Activated CD4-positive, alpha-beta T cell treated with anti-CD3 and anti-CD28 coated beads, Interleukin-10, Interleukin-2, amounts not matched to agents 100 ng/mL and 50 ng/mL, durations not matched to agents 16 hours and 8 hours (primary cell): Measurements from ENCODE around the gene C3orf18.

Source experiments
- DNase-seq: peaks from one replicate; pipeline ENCODE4 v3.0.0-alpha.2; 2020

Gene C3orf18

DNA sequence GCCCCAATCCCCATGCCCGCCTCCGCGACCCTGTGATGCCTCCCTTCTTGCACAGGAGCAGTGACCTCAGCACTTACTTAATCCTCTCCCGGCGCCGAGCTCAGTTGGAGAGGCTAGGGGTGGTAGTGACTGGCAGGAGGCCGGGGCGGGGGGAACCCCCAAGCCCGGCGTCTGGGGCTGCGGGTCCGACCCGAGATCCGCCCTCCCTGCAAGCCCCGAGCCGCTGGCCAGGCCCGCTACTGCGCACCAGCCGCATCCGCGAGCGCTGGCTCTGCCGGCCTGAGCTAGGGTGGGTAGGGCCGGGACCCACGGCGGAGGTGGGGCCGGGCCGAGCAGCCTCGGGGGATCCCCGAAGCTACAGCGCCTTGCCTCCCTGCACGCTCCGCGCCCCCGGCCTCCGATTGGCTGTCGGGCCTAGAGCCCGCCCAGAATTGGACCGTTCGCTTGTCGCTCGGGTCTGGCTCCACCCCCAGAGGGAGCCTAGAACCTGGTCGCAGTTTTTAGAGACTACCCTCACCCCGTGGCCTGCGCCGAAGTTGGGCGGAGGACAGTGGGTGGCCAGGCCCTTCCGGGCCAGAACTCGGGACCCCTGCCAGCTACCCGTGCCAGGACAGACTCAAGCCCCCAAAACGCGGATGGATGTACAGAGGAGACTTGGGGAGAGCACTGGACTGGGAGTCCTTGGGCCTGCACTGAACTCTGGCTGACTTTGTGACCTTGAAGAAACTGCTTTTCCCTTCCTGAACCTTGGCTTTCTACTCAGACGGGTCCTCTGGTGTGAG is at the start of gene C3orf18:
Gene C3orf18 (minus strand): TSS at position 362 of the 782 bp plus-strand sequence. CDS start 2,048 bp downstream, outside the sequence.
- DNase-seq = peak; percentile 98

DNA sequence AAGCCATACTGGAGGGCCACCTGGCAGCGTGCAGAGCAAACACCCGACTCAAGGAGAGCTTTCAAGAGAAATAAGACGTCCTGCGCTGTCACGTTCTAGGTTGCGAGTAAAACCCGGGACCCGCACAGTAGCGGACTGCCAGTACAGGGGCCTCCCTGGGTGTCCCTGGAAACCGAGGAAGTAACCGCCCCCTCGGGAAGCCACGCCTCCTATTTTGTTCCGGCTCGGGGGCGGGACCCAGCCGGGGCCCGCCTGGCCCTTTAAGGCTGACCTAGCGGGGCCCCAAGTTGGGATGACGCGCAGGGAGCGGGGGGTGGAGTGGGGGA is 49.2 kb upstream of the C3orf18 start:
- peak; percentile 97 for DNase-seq

DNA sequence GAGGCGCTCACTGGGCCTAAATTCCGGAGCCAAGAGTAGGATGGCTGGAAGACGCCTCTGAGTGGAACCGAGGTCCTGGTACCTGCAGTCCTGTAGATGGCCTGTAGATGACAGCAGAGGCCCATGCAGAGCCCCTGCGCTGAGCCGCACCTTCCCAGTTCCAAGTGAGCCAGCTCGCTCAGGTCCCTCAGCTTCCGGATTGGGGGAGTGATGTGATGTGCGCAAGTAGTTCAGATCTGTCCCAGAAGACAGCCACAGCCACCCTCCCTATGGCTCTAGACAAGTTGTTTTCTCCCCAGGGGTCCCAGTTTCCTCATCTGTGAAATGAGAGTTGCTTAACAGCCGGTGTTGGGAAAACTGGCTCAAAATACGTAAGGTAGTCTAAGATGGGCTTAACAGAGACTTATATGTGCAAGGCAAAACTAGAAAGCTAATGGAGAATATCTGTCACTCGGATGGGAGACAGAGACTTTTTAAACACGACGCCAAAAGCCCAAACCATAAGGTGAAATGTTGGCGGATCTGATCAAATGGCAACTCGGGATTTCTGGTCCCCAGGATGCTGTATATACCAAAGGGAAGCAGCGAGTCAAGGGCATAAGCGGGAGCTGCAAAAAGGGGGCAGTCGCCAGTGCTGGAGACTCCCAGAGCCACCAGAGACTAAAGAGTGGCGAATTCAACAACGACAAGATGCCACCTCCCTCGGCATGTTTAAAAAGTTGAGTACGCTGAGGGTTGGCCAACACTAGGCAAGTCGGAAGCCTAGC is 48.6 kb upstream of the C3orf18 start:
- peak; percentile 92 for DNase-seq

DNA sequence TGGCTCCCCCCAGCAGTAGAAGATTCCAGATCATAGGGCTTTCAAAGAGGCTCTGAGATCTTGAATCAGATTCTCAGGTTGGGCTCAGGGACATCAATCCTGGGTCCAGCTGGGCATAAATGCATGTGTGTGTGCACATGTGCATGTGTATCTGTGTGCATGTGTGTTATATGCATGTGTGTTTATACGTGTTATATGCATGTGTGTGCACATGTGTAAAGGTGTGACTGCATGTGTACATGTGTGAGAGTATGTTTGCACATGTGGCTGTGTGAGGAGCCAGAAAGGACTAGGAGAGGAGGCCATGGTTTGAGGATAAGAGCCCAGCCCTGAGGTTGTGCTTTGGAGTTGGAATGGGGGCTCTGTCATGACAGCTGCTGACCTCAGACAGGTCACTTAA is 47.6 kb upstream of the C3orf18 start:
- no peak for DNase-seq

DNA sequence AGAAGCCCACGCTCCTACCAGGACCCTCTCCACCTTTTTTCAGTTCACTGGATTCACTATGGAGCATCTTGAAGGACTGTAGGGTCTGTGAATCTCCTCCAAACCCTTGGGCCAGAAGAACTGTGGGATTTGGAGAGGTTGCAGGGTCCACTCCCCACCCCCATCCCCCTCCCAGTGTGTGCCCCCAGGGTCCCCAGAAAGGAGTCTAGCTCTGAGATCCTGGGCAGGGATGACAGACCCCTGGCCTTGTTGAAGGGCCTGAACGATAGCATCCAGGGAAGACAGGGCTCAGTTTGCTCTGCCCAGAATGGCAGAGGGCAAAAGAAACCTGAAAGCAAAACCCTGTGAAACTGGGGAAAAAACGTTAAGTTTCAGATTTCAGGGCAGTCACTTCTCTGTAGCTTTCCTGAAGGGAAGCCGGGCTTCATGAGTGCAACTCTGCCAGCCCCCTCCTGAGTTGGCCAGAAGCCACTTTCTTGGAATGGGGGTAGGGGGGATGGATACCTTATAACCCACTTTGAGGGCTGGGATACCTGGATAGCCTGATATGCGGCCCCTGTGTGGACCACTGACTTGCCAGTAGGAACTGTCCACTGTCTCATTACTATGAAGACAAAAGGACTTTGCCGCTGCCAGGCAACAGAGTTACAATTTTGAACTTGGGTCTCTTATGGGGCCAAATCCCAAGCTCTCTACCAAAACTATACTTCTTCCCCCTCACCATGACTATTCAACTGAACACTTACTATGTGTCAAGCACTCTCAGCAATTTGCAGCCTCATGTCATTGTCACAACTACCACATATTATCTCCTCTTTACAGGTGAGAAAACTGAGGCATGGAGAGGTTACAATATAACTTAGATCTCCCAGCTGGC is 45.7 kb upstream of the C3orf18 start:
- DNase-seq = no peak

DNA sequence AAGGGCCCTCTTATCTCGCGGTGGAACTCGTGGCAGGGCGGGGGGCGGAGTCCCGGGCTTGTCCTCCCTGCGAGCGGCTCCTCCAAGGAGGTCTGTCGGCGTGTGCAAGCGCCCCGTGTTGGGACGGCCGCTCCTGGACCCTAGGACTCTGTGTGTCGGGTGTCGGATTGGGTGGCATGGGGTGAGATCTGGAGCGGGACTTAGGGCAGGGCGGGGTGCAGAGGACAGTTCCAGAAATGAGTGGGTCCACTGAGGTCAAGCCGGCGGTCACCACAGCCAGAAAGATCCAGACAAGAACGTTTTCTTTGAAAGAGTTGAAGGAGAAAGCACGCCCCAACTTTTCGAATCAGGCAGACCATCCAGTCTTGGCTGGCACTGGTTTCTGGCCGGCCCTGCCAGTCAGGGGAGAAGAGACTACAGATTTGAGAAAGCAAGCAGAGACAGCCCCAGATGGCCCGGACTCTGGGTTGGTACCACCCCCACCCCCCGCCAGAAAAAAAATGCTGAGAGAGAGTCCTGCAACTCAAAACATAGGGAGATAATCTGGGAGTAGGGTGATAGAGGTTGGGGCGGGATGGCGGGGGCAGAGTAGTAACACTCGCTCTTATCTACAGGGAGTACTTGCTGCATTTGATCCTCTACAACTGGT is 44.8 kb upstream of the C3orf18 start:
- DNase-seq = no peak

DNA sequence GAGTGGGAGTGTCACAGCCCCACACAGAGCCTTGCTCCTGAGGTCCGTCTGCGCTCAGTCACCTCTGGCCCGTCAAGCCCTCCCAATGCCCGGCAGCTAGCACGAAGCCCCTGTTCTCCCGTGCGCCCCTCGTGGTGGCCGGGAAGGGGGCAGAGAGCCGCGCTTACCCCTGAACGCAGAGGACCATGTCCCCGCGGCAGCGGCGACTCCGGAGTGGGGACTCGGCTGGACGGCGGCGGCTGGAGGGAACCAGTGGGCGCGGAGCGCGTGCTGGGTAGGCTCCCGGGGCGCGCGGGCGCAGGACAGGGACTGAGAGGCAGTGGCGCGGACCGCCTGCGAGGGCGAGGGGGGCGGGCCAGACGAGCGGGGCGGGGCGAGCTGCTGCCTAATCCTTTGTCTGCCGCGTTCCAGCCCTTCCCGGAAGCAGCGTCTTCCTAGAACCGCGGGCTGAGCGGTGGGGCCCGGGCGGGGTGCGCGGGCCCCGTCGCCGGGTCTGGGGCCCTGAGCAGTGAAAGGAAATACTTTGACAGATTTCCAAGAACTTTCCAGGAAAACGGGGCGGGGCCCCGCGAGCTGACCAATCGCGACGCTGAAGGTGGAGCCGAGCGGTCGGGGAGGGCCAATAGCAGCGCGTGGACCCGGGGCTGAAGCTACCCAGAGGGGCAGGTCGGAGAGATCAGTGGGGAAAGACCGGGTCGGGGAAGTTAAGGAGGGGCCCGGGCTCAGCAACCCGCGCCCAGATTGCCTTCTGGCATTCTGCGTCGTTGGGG is 44.1 kb upstream of the C3orf18 start, which contains the start of gene CISH:
Gene CISH (minus strand): TSS at position 311 of the 770 bp plus-strand sequence. CDS start 124 bp downstream, at position 187.
- peak; percentile 99 for DNase-seq

DNA sequence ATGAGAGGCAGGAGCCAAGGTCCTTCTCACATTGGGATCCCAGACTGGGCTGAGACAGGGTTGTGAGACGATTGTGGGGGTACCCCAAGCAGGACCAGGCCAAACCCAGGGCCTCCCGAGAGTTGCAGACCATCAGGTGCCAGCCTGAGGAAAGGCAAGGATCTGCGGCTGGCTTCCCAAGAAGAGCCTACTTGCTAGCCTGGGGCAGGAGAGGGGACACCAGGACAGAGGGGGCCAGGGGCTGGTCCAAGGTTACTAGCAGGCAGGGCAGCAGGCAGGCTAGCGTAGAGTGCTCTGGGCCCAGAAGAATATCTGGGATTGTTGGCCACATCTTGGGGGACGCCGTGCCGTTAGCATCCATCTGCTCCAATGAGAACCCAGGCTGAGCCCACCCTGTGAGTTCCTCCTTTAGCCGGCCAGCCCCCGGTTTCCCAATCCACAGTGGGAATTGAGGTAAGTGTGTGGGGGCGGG is 43.5 kb upstream of the C3orf18 start:
- DNase-seq = no peak

DNA sequence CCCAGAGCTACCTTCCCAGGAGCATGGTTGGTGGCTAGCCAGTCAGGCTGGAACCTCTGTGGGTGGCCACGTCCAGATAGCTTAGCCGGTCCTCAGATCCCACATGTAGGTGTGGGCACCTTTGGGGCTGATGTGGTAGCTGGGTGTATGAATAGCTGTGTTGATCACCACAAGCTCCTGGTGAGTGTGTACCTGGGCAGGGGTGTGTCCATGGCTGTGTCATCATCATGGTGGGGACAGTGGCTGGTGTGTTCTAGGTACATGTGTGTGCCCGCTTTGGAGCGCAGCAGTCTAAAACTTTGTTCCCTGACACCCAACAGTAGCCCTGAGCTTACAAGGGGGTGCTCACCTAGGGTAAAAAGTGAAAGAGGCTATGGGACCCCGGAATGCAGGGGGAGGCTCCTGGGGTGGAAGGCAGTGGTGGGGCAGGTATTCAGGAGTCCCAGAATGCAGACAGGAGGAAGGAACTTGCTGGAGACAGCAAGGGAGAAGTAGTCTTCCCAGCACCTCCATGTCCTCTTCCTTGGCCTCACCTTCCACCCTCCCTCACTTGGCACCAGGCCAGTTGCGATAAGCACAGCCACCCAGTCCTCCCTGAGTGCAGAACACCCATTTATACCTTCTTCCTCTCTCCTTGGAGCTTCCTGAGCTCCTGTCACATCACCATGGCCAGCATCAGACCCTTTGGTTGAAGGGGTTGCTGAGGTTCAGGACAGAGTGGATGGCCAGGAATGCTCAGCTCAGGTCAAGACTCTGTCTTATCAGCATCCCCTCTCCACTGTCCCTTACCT is 42.8 kb upstream of the C3orf18 start:
- peak; percentile 47 for DNase-seq

DNA sequence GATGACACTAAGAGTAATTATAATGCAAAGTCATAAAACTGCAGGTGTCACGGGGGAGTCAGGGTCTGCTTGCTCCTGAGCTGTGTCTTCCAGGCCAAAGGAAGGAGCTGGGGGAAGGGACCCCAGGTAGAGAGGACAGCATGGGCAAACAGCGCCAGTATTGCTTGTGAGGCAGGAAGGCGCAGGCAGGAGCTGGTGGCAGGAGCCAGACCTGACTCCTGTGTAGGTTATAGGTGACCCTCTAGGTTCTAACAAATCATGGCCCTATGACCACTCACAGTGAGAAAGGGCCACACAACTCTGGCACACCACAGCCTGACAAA is 42.2 kb upstream of the C3orf18 start:
- peak; percentile 31 for DNase-seq

DNA sequence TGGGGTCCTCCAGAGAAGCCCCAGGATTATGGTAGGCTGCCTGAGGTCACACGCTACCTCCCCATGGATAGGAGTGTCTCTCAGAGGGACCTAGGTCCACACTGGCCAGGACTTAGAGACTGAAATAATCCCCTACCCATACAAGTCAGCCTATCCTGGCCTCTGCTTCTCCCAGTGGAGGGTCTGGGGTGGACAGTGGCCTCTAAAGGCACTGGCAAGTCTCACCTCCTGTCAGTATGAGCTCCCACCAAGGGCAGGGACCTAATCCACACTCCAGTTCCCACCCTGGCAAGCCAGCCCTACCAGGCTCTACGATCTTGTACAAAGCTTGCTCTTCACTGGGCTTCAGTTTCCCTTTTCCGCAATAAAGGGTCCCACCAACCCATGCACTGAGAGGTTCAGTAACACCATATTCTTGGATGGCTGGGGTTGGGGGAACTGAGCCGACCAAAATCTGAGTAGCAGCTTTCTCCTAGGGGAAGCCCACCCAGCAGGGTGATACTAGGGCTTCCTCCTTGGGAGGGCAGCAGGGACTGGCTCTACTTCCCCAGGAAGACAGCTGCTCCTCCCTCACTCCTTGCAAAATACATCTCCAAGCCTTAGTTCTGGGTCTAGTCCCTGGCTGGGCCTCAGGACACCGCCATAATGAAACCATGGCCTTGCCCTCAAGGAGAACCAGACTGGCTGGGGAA is 41.7 kb upstream of the C3orf18 start:
- DNase-seq = no peak

DNA sequence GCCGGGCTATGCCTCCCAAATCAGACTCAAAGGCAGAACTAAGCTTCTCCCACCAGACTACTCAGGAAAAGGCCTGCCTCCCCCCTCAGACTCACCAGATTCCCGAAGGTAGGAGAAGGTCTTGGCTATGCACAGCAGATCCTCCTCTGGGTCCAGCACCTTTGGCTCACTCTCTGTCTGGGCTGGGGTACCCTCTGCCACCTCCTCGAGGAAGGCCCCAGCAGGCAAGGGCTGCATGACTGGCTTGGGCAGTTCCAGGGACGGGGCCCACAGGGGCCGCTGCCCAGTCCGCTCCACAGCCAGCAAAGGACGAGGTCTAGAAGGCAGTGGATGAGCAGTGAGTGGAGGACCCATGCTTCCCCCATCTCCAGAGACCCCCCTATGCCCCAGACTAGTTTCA is 40.7 kb upstream of the C3orf18 start:
- DNase-seq = no peak

DNA sequence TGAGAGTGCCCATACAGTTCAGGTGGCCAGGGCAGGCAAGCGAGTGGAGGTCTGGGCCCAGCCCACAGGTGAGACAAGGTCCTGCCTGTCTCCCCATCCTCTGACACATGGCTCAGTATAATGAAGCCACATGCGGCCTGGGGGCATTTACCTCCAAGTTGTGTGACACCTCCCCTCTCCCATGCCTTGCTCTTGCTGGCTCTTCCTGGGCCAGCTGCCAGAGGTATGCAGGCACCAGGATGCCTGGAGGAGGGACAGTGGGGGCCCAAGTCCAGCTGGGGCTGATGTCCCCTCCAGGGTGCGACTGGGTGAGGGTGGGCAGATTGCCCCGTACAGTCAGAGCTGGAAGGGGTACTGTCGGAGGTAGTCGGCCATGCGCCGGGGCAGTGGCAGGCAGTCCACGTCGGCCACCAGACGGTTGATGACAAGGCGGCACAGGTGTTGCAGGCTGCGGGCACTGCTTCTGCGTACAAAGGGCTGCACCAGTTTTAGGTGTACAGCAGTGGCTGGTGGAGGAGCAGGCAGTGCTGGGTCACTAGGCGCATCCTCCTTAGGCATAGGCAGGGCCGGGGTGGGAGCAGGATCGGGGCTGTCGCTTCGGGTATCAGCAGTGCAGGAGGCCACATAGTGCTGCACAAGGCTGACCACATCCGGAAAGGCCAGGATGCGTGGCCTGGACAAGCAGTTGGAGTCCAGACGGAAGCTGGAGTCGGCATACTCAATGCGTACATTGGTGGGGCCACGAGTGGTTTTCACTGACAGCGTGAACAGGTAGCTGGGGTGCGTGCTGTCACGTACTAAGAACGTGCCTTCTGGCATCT is 39.9 kb upstream of the C3orf18 start:
- DNase-seq = peak; percentile 62

DNA sequence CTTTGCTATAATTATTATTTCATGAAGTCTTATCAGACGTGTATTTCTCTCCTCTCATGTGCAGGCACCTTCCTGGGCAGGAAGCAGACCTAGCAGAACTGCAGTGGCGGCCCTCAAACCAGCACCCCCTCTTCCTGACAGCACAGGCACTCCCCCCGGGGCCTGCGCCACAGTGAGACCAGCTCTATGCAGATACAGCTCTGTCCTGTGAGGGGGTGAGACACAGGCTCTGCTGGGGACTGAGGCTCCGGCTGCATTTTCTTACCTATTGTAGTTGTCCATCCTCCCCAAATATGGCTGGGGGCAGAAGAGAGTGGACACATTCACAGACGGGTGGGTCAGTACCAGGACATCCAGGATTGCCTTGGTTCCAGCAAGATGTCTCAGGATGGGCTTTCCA is 39.0 kb upstream of the C3orf18 start:
- DNase-seq = peak; percentile 58

DNA sequence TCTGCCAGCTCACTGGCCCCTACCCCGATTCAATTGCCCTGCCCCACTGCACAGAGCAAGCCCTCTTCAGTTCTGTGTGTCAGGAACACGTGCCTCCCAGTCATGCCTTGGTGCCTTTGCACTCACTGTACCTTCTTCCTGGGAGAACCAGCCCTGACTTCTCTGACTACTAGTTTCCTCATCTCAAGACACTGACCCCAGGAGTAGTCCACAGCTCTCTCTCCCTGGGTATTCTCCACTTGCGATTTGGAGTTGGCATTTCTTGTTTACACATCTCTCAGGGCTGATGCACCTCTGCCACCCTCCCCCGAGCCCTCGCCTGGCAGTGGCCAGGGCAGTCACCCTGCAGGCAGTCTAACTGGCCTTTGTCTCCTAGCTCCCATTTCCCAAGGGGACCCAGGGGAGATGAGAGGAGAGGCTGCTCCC is 38.4 kb upstream of the C3orf18 start:
- peak; percentile 44 for DNase-seq

DNA sequence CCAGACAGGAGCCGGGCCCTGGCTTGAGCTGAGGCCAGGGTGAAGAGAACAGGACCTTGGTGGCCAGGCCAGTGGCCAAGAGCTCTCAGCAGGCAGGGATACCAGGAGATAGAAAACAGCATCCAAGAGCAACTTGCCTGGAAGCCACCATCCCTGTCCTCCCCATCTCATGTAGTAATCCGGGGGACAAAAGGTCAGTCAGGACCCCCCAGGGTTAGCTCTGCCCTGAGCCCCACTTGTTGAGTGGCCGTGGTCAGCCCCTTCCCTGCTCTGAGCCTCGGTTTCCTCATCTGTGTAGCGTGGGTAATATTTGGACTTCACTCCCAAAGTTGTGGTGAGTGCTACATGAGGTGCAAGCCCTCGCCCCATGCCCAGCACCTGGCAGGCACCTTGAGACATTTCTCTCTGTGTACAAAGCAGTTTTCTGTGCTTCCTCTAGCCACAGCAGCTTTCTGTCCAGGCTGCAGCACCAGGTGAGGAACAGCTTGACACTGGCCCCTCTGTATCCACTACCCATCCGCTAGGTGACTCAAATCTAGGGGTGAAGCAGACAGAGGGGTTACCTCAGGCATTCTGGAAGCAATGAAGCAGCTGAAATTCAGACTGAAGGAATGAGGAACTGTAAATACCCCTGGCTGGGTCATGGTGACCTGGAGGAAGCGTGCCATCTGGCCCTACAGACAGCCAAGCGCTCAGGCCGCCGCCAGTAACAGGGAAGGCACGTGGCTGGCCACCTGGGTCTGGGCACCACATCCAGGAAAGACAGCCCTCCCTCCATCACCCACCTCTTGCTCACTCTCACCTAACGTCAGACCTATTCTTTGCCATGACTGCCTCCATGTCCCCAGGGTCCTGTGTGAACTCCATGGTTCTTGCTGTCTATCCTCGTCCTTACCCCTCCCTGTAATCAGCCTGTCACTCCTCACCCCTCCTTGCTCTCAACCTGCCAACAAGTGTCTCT is 37.4 kb upstream of the C3orf18 start:
- peak; percentile 34 for DNase-seq

DNA sequence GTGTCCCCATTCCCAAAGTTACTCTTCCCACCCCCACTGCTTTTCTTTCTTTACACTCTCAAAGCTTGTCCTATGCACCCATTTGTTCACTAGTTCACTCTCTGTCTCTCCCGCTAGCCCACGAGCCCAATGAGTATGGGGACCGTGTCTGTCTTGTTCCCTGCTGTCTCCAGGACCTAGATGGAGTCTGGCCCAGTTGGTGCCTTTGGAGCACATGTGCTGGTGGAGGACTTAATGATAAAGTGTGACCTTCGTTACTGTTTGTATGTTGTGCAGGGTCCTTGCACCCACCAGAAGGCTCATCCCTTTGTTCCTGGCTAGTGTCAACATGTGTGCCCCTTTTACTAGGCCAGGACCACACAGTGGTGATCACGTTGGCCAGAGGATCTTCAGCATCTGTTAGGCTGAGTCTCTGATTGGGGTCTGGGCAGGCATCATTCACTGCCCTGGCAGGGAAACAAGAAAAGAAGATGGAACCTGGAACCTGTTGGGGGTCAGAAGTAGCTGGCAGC is 36.6 kb upstream of the C3orf18 start:
- peak; percentile 20 for DNase-seq
